DMS79 (cell line): Measurements from ENCODE around the gene SCN4A.
"Not testable (repeated sequence)": the region's sequence is repeated elsewhere in the genome, so short reads cannot be mapped to it uniquely, and the experiment has no call there.

Source experiments
- DNase-seq: peaks from one replicate; lab custom pipeline; 2025; lab: John Stamatoyannopoulos, UW

Gene SCN4A

DNA sequence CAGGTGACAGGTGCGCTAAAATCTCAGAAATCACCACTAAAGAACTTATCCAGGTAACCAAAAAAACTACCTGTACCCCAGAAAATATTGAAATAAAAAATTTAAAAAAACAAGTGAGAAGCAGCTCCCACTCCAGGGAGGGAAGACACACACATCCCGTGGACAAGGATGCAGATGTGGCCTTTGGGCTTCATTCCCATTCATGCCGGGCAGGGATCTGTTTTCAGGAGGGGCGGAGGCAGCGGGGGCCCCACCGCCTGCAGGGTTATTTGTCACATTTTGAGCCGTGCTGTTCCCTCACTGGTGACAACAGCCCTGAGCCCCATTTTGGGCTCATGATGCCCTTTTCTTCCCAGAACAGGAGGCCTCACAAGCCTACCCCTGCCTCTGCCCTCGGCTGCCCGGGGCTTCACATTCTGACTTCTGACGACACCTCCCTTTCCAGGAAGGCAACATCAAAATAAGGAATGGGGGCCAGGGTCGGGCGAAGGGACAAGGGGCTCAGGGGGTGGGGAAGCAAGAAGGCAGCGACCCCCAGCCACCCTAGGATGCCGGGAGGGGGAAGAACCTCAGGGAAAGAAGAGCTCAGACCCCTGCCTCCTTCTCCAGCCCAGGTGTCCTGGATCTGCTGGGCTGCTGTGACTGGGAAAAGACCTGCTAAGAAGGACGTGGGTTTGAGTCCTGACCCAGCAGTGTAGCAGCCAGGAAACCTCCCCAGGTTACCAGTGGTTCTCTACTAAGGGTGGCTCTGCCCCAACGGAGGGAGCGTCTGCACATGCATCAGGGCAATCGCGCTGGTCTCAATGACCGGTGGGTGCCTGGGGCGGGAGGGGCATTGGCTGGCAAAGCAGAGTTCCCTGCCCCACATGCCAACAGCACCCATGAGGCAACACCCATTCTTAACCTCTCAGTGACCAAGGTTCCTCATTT is 38.3 kb downstream of the SCN4A start:
- DNase-seq = no peak

DNA sequence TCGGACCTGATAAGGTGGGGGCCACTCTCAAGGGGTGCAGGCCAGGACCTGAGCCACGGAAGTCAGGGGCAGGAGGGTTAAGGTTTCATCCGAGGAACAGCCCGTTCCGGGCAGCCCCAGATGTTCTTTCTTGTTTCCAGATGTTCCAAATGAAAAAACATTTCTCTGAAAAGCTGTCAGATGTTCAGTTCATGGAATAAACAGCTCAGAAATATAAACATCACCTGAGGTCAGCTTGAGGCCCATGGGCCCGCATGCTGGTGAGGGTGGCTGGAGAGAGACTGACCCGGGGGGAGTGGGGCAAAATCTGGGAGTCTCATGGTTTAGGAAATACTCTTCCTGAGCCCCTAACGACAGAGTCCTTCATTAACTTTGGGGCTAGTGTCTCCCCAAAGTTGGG is 39.1 kb downstream of the SCN4A start:
- no peak for DNase-seq

DNA sequence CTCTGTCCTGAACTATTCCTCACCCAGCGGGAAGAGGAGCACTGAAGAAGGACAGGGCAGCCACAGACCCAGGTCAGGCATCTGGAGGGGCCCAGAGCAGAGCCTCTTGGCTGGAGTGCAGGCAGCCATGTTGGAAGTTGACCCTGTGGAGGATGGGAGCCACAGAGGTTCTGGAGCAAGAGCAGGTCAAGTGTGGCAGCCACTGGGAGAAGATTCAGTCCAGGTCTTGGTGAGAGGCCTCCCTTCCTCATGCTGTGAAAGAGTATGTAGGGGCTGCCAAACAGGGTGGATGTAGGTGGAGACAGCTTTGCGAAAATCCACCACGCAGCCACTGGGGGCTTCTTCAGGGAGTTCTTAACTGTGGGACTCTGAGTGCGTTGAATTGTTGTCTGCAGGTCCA is 40.0 kb downstream of the SCN4A start:
- DNase-seq = no peak

DNA sequence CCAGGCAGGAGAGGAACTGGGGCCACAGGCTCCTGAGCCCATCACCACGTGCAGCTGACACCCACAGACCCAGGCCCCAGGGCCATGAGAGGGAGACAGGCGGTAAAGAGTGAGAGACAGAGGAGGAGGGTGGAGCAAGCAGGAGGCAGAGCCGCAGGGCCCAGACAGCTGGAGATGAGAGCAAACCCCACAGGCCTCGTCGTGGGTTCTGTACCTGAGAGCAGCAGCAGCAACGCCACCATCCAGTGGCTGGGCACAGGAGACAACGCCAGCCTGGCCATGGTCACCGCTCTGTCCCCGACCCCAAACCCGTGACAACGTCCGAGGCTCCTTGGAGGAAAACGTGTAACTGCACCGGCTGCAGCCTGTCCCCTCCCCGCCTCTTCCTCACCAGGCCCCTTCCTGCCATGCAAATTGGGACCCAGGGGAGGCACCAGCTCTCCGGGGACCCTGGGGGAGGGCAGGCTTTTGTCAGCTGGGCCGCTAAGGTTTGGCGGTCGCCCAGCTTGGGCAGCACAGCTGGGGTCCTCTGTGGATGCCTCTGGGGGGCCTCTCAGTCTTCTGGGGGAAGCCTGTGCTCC is 40.6 kb downstream of the SCN4A start, which contains the start of gene CD79B:
CD79B (minus strand) TSS at position 351 of the 581 bp plus-strand sequence; CDS start at position 281, 70 bp downstream.
- DNase-seq = no peak

DNA sequence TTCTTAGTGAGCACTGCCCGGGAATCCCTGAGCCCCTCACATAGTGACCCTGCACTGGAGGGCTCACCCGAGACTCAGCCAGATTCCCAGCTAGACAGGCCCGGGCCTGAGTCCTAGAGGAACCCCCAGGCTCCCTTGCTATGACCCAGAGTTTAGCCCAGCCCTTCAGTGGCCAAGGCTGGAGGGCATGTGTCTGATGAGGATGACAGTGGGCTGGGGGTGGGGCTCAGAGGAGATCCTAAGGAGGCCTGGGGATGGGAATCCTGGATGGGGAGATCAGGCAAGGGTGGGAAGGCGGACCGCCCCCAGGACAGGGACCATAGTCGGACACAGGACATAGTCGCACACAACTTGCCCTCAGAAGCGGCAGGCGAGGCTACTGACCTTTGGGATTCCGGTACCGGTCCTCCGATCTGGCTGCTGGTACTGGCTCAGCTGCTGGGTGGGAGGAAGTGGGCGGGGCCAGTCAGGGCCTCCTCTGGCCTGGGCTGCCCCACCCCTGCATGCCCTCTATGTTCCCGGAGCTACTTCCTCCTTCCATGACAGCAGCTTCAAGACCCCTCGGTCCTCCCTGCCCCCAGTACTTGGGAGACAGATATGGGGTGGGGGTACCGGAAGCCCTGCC is 41.7 kb downstream of the SCN4A start:
- no peak for DNase-seq

DNA sequence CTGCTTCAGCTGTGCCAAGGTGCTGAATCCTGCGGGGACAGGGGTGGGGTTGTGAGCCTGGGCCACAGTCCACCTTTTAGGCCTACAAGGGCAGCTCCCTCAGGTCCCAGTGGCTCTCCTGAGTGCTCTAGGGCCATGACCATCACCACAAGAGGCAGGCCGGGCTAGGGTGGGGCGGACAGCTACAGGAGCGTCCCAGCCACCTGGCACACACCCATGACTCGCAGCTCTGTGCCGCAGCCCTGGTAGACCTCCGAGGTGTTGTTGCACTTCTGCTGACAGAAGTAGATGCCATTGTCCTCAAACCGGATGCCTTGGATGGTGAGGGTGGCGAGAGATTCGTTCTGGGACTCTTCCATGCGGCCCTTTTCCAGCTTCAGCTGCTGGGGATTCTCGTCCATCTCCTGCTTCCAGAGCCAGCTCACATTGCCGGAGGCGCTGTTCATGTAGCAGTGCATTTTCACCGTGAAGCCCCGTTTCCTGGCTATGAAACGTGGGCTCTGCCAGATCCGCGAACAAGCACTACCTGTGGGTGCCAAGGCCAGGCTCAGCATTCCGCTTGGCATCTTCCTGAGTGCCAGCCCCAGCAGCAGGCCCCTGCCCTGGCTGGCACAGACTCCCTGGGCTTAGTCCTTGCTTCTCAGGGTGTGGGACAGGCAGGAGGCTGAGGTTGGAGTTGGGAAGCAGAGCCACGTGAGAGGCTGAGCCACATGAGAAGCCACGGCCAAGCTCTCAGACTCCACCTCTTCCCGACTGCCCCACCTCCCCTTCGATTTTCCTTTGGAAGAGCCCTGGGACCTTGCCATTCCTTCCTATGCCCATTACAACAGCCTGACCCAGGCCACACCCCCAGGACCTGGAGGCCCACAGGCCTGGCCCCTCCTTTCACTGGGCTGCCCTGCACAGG is 42.6 kb downstream of the SCN4A start:
- DNase-seq = no peak

DNA sequence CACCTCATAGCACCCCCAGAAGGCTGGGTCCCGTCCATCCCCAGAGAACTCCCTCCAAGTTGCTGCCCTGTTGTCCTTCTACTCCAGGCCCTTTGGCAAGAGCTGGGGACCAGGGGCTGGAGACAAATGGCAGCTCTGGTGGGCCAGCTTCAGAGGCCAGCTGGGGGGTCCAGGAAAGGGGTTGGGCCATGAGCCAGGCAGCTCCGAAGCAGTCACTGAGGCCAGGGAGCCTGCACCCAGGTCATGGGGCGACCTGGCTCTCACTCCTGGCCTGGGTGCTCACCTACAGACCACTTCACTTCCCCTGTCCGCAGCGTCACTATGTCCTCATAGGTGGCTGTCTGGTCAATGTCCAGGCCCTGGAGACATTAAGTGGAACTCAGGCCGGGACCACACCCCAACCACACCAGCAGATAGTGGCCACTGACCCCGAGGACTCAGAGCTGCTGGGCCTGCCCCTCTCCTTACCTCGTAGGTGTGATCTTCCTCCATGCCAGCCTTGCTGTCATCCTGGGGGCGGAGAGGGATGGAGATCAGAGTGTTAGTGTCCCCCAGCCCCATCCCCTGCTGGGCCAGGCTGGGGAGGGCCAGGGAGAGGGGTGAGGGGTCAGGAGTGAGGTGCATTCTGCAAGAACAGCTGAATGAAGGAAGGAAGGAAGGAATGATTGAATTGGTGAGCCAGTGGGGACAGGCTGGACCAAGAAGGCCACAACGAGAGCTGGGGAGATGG is 43.6 kb downstream of the SCN4A start:
- DNase-seq = no peak

DNA sequence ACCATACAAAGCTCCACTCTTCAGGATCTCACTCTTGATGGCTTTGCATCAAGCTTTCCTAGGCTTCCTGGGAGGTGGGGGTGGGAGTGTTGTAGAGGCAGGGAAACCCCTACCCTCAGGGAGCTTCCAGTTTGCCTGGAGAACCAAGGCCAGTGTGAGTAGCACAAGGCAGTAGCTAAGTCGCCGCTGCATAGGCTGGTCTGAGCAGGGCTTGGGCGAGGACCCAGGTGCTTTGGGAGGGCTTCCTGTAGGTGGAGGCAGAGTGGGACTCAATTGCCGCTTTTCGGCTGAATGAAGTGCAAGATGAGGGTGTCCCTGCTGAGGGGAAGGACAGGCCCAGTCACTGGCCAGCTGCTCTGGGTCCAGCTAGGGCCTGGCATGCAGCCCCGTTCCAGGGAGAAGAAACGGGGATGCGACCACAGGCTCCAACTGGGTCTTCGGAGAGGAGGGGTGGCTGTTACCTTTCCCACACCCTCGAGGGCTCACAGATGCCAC is 44.5 kb downstream of the SCN4A start:
- DNase-seq = no peak

DNA sequence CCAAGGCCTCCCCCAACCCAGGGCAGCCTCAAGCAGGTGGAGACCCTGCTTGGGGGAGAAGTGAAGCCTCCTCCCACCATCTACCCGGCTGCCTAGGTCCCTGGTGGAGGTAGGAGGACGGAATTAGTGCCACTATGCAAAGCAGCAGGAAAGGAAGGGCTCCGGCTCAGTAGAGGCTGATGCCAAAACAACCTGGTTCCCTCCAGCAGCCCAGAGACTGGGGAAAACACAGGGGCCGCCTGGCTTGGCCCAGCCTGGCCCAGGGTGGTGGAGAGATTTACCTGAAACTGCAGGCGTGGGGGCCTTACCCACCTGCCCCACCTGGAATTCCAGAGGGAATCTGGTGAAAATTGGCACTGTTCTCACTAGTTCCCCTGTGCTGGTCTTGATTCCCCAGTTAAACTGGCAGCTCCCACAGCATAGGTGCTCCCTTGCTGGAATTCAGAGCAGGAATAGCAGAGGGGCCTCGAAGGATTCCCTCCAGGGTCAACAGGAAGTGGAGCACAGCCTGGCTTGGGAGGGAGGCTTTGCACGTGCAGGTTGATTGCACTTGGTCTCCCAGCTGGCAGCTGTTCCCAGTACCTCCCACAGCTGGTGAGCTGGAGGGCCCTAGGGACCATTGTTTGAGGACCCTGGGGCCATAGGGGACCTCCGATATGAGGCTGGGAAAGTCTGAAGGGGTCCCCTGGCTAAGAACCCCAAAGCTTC is 45.1 kb downstream of the SCN4A start:
- DNase-seq = no peak

DNA sequence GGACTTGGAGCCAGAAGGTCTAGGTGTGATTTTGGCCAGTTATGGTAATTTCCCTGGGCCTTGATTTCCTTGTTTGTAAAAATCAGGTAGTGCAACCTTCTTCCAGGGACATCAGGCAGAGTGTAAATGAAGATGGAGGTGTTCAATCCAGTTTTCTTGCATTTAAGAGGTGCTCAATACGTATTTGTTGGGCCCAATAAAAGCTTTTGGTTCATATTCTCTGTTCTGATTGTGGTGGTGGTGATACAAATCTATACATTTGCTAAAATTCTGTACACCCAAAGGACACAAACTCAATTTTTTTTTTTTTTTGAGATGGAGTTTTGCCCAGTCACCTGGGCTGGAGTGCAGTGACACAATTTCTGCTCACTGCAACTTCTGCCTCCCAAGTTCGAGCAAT is 46.6 kb downstream of the SCN4A start:
- DNase-seq = no peak

DNA sequence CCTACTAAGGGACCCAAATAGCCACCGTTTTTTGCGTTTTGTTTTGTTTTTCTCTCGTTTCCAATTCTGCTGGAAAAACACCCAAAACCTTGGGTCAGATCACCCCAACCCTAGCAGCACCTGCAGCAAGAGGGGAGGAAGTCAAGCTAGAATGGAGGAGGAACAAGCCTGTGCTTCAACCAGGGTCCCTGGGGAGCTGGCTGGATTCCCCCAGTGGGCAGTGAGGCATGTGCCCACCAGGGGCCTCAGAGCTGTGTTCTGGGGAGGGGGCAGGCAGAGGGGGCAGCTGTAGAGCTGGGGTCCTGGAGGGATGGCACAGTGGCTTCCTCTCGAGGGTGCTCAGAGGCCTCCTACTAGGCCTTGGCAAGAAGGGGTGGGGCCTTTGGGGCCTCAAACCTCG is 47.1 kb downstream of the SCN4A start:
- no peak for DNase-seq

DNA sequence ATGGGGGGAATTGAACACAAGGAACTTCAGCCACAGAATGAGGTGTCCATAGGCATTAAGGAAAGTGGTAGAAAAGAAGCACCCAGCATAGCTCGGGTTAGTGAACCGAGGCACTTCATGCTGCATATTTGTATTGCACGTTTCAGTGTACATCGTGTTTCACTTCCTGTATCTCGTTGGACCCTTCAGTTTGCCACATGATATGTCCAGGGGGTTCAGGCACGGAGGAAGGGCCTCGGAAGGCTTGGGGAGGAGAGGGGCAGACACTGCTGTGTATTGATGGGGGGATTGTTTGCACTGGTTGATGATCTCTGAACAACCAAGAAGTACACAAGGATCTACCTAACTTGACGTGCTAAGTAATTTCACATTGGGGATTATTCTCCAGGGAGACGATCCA is 50.3 kb downstream of the SCN4A start:
- DNase-seq = not testable (repeated sequence)

DNA sequence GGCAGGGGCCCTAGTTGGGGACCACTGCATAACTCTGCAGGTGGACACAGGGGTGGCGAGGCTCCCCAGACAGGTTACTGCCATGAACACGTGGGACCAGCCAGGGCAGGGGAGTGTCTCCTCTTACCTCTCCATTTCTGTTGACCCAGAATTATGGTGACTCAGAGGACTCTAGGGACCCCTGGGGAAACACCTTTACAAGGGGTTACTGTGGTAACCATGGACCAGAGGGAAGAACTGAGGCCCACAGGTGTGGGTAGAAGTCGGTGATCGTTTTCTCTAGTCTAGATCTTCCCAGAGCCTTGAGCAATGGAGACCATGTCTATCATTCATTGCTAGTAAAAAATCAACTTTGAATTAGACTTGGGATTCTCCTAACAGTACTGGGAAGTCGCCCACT is 51.9 kb downstream of the SCN4A start:
- not testable (repeated sequence) for DNase-seq

DNA sequence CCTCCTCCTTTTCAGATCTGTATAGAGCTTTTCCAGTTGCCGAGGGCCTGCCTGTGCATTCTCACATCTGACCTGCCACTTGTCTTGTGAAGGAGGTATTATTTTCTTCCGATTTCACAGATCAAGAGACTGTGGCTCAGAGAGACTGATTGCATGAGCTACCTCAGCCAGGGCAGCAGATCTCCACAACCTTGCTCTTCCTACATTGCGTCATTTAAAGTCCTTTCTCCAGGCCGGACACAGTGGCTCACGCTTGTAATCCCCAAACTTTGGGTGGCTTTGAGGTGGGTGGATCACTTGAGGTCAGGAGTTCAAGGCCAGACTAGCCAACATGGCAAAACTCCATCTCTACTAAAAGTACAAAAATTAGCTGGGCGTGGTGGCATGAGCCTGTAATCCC is 52.7 kb downstream of the SCN4A start:
- DNase-seq = not testable (repeated sequence)

DNA sequence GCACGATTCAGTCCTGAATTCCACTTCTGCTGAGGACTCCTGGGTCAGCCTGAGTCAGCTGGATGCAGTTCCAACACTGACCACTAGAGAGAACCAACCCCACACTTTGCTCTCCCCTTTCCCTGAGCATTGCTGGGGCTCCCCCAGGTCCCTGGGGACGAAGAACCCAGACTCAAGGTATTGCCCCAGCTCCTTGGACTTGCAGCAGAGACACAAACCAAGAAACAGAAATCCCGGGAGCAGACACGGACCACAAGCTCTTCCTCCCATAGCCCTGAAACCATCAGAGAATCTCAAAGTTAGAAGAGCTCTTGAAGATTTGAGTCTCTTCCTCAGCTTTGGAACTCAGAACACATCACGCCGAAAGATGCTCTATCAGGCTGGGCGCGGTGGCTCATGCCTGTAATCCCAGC is 53.4 kb downstream of the SCN4A start:
- DNase-seq = no peak

DNA sequence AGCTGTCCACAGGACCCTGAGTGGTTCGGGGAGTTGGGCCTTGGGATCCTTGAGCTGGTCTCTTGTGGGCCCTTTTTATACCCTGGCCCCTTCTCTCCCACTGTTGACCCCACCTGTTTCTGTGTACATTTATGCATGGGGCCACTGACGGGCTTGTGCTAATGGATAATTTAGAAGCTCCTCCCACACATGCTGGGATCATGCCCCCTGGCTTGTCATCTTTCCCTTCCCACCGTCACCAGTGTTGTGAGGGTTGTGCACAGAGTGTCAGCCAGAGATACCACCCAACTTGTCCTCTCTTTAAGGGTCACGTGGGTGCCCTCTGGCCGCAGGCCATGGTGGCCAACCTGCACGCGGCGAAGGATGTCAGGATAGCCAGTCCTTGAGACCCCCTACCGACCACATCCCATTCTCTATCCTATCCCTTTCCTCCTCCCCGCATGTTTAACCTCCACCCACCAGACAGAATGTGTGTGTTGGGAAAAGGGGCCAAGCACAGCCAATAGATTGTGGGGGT is 53.9 kb downstream of the SCN4A start, which contains the start of gene GH1:
GH1 (minus strand) TSS at position 51 of the 517 bp plus-strand sequence. CDS start 63 bp downstream, outside the sequence.
- not testable (repeated sequence) for DNase-seq

DNA sequence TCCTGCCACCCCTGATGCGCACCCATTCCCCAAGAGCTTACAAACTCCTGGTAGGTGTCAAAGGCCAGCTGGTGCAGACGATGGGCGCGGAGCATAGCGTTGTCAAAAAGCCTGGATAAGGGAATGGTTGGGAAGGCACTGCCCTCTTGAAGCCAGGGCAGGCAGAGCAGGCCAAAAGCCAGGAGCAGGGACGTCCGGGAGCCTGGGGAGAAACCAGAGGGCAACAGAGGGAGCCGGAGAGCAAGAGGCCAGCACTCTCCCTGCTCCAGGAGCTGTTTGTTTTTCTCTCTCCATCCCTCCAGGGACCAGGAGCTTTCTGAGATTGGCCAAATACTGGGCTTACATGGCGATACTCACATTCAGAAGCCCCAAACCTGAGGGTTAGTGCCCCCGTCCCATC is 54.4 kb downstream of the SCN4A start:
- no peak for DNase-seq

DNA sequence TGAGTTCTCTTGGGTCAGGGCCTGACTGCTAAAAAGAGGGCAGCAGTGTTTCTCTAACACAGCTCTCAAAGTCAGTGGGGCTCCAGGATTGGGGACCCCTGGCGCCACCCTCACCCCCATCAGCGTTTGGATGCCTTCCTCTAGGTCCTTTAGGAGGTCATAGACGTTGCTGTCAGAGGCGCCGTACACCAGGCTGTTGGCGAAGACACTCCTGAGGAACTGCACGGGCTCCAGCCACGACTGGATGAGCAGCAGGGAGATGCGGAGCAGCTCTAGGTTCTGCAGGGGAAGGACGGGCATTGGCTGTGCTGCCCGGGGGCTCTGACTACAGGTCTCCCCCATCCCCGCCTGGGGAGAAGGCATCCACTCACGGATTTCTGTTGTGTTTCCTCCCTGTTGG is 55.1 kb downstream of the SCN4A start:
- DNase-seq = no peak

DNA sequence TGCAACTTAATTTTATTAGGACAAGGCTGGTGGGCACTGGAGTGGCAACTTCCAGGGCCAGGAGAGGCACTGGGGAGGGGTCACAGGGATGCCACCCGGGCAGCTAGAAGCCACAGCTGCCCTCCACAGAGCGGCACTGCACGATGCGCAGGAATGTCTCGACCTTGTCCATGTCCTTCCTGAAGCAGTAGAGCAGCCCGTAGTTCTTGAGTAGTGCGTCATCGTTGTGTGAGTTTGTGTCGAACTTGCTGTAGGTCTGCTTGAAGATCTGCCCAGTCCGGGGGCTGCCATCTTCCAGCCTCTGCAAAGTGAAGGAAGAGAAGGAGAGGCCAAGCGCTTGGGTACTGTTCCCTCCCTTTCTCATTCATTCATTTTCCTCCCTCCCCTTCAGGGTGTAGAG is 55.5 kb downstream of the SCN4A start:
- not testable (repeated sequence) for DNase-seq
